Measurements from ENCODE around the gene ZNF749. TPM values are rescaled to one million over a fixed set of nuclear protein-coding genes. Genes with fewer than 3 reads are reported as not detected.

Gene ZNF749
- total and polyA plus RNA-seq, 2 of the 4 experiments (the other 2 are of a cell fraction), result 7.9 to 9.9 TPM

DNA sequence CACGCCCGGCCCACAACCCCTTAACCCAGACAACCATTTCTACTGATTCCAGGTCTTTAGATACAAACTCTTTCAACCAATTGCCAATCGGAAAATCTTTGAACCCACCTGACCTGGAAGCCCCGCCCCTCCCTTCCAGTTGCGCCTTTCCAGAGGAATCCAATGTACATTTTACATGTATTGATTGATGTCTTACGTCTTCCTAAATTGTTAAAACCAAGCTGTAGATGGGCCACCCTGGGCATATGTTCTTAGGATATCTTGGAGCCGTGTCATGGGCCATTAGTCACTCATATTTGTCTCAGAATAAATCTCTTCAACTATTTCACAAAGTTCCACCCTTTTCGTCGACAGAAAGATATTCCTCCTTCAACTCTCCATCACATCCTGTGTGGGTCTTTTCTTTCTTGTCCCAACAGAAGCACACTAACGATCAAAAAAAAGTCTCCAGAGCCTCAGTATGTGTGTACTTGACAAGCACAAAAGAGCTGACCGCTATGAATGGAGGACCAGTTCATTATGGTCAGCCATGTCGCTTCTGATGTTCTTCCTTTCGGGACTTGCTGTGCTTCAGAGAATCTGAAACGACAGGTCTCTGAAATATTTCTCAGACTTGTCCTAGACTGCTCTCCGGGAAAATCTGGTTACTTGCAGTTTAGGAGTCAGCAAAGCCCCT is 601 bp upstream of the ZNF749 start:
- Histone ChIP-seq H3K4me3 (ENCODE audit: insufficient read depth, low read depth, low read length) (peak overlapping the region; percentile 80), H3K23ac (ENCODE audit: low read depth, low read length) (peak overlapping the region; percentile 77; the same call in 1 of the 2 replicates), H3K79me1 (ENCODE audit: low read depth in 1 of 2, low read length in 2 of 2) (peaks cover 6 to 38% of the 10 kb centered on the region in 2 experiments; a peak in 3 of 4 replicates), H2BK15ac (ENCODE audit: low read depth, low read length) (peak overlapping the region; percentile 6; the same call in 1 of the 3 replicates), H3K27me3 (ENCODE audit: control insufficient read depth, insufficient read depth, low read length) (no peaks in the 10 kb centered on the region), H3K4me1 (ENCODE audit: control insufficient read depth, insufficient read depth, low read length) (peaks cover 2% of the 10 kb centered on the region; the same call in 1 of the 2 replicates), H3K18ac (ENCODE audit: low read depth, low read length) (peak overlapping the region; percentile 5; the same call in 1 of the 2 replicates), H3K14ac (replicated peaks; ENCODE audit: low read depth, low read length) (peak overlapping the region; percentile 82), H3K4me2 (ENCODE audit: low read depth, low read length) (peak overlapping the region; percentile 91), H2BK120ac (ENCODE audit: low read depth, low read length) (peak overlapping the region; percentile 43; the same call in 1 of the 2 replicates), H2AK5ac (ENCODE audit: low read depth, low read length) (no peak overlapping the region), H3K9me3 (ENCODE audit: control insufficient read depth, insufficient read depth, low read length) (no peaks in the 10 kb centered on the region), H2AFZ (replicated peaks; ENCODE audit: low read length, poor library complexity) (peak overlapping the region; percentile 98), H4K91ac (ENCODE audit: insufficient read depth, low read depth, low read length) (peak overlapping the region; percentile 19; the same call in 1 of the 2 replicates), H2BK5ac (ENCODE audit: low read depth, low read length, poor library complexity, severe bottlenecking) (peak overlapping the region; percentile 60), H3K9ac (ENCODE audit: low read depth, low read length) (peak overlapping the region; percentile 75), H3K56ac (ENCODE audit: extremely low read depth, insufficient read depth, low read length) (peak overlapping the region; percentile 82), H4K20me1 (ENCODE audit: insufficient read depth, low read length) (no peaks in the 10 kb centered on the region), H3K27ac (ENCODE audit: insufficient read depth, low read length) (peak overlapping the region; percentile 62), H3K4ac (ENCODE audit: low read depth, low read length) (peak overlapping the region; percentile 65; the same call in 1 of the 2 replicates), H4K5ac (ENCODE audit: low read depth, low read length) (peak overlapping the region; percentile 66), H2BK20ac (ENCODE audit: low read depth, low read length) (no peak overlapping the region), H2AK9ac (replicated peaks; ENCODE audit: low read depth, low read length, poor library complexity) (no peak overlapping the region), H3K36me3 (ENCODE audit: control insufficient read depth, insufficient read depth, low read length) (peaks cover 4% of the 10 kb centered on the region; the same call in 1 of the 2 replicates), H3K9me1 (ENCODE audit: insufficient read depth, low read length) (0 out of 2 replicates have a peak, but pooled peaks cover 7% of the 10 kb centered on the region), H4K8ac (ENCODE audit: low read depth in 2 of 2, low read length in 2 of 2) (peak overlapping the region; percentile 90 to 93)
- in situ Hi-C loops (cut with MboI; ENCODE audit: low sequenced_read_pairs), result no loop called here
- intact Hi-C loops (cut with micrococcal nuclease), result no loop called here
- BruUV-seq (replicated peaks), result no TSS peak
- ChIA-PET CTCF (no interaction called here), POLR2A (ENCODE audit: unreplicated experiment) (interaction anchor here (0.7 kb wide), 1 partner anchor 716 kb away, joined by 8 read pairs; the partner anchor contains the start of gene ZNF329)
- 20% methylated on average over 7 of the region's 15 CpGs; no CpG with 5 or more reads in 1 of the 2 experiments for WGBS, 2 experiments (ENCODE audit: extremely low coverage in 2 of 2, insufficient read length in 1 of 2)
- TF ChIP-seq MAFK (IDR thresholded peaks at IDR 0.05; ENCODE audit: low read depth, low read length) (no peak), NFE2L2 (IDR thresholded peaks at IDR 0.05; ENCODE audit: low read depth, low read length) (no peak), MAZ (IDR thresholded peaks at IDR 0.05; ENCODE audit: borderline replicate concordance, low read depth, low read length) (no peak), RAD21 (IDR thresholded peaks at IDR 0.05; ENCODE audit: low read length) (no peak), FOS (IDR thresholded peaks at IDR 0.05; ENCODE audit: low read depth, low read length) (no peak), SMC3 (IDR thresholded peaks at IDR 0.05; ENCODE audit: low read depth, low read length) (no peak), CEBPB (IDR thresholded peaks at IDR 0.05; ENCODE audit: low read depth, low read length) (no peak)
- TF ChIP-seq, protein P1, sequence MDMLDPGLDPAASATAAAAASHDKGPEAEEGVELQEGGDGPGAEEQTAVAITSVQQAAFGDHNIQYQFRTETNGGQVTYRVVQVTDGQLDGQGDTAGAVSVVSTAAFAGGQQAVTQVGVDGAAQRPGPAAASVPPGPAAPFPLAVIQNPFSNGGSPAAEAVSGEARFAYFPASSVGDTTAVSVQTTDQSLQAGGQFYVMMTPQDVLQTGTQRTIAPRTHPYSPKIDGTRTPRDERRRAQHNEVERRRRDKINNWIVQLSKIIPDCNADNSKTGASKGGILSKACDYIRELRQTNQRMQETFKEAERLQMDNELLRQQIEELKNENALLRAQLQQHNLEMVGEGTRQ (IDR thresholded peaks at IDR 0.05; ENCODE audit: low read depth, low read length), result no peak
- dilution Hi-C loops (cut with HindIII; ENCODE audit: low sequenced_read_pairs, unreplicated experiment), result no loop called here
- DNase-seq (no peak), ATAC-seq (ENCODE audit: low read depth) (peak; percentile 42)

Data from IMR-90 (cell line).